GM19240 (cell line): ENCODE measurements around the gene OSGEP.

ENCODE experiments used
- DNase-seq: peaks from one replicate; pipeline ENCODE4 v3.0.0; 2011; ENCODE audit warnings: low spot score; ENCODE audit not compliant: insufficient read length

Gene OSGEP

GRCh38 chr14:20454516-20455354 is at the start of gene OSGEP, which contains the start of gene APEX1:
Gene OSGEP (minus strand): TSS chr14:20454812. CDS start chr14:20454683, 129 bp downstream.
Gene APEX1 (plus strand): TSS chr14:20455226. CDS start chr14:20455646, 420 bp downstream.
- peak; percentile 83 for DNase-seq

DNA sequence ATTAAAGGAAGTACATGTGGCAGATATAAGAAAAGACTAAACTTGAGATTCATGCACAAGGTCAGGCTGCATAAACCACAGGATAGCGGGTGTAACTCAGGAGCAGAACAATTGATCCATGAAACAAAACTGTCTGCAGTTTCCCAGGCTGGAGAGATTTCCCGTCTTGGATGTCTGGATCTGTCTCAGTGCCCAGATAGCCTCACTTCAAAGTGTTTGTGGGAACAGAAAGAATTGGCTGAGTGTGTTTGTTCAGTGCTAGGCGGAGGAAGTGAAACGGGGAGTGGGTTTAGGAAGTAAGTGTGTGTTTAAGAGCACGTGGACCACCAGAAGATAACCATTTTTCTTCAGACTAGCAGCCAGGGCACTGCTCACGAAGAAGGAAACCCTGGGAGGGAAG is 49.3 kb upstream of the OSGEP start:
- no peak for DNase-seq

GRCh38 chr14:20501346-20501745 is 46.7 kb upstream of the OSGEP start:
- no peak for DNase-seq

DNA sequence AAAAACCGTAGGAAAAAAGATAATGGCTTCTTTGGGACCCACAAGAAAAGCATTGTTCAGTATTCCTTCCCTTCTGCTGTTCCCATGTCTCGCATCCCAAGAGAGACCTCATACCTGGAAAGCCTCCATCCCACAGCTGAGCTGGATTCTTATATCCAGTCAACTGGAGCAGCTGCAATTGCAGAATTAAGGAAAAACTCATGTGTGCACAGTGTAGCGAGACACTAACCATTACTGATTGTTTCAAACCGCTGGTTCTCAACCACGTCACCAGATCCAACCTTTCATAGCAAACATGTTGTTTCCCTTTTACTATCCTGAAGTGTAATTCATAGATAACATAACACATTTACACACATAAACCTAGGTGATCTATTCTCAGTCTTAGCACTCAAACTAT is 45.3 kb upstream of the OSGEP start:
- DNase-seq = no peak

DNA sequence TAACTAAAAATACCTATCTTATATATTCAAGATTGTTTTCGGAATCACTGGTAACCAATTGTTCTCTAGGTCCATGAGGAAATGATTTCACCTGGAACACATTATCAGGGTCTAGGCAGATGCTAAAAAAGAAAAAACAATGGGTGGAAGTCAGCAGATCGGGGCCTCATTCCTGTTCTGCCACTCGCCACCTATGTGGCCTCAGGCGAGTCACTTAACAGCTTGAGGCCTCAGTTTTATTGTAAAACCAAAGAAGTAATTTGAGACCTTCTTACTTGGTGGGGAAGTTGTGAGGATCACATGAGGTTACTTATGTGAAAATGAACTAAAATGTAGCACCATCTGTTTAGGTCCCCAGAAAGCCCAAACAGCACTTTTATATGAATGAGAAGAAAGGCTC is 44.5 kb upstream of the OSGEP start:
- DNase-seq = no peak

DNA sequence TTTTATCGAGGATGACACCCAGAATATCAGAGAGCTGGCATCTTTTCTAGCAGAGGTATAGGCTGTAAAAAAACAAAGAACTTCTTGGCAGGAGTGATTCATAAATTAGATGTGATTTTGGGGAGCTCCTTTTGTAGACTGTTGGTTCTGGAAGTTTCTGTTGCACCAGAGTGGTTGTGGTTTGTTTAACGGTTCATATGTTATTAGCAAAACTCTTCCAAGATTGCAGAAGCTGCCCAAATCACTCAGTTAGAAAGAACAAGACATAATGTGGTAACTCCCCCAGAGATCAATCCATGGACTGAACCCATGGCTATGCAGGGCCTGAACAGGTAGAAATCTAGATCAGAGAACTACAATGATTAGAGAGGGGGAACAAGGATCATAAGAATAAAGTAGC is 44.0 kb upstream of the OSGEP start:
- DNase-seq = no peak

DNA sequence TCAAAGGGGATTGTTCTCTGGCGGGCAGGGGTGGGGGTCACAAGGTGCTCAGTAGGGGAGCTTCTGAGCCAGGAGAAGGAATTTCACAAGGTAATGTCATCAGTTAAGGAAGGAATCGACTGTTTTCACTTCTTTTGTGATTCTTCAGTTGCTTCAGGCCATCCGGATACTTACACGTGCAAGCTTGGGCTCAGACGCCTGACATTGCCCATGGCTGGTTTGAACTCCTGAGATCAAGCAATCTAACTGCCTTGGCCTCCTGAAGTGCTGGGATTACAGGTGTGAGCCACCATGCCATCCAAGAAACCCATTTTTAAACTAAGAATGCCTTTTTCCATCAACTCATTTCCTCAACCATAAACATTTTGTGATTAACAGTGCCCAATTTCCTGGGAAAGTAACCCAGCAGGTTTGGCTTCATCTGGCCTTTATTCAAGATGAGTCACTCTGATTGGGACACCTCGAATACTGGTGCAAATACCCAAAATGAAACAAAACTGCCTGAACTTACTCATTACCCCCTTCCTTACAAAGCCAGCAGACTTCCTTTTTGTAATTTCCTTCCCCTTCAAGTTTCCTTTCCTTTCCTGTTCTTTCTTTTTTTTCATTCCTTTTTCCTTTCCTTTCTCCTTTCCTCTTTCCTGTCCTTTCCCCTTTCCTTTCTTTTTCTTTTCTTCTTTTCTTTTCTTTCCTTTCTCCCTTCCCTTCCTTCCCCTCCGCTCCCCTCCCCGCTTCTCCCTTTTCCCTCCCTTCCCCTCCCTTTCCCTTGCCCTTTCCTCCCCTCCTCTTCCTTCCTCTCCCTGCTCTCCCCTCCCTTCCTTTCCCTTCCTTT is 40.5 kb upstream of the OSGEP start:
- DNase-seq = no peak

GRCh38 chr14:20493634-20494033 is 39.0 kb upstream of the OSGEP start:
- DNase-seq = no peak

GRCh38 chr14:20492486-20492885 is 37.9 kb upstream of the OSGEP start:
- no peak for DNase-seq

DNA sequence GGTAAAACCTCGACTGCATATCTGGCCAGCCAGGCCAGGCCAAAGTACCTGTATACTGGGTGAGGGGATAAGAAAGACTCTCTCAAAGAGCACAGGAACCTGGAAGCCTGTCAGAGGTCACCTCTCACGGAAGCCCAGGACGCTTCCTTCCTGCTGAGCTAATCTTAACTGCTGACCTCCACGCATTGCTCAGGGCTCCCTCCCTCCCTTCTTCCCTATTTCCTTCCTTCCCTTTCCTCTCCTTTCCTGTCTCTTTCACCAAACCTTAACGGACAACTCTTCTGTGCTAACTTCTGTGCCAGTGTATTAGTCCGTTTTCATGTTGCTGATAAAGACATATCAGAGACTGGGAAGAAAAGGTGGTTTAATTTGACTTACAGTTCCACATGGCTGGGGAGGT is 36.0 kb upstream of the OSGEP start:
- no peak for DNase-seq

GRCh38 chr14:20489093-20489994 is 34.7 kb upstream of the OSGEP start:
- DNase-seq = no peak

DNA sequence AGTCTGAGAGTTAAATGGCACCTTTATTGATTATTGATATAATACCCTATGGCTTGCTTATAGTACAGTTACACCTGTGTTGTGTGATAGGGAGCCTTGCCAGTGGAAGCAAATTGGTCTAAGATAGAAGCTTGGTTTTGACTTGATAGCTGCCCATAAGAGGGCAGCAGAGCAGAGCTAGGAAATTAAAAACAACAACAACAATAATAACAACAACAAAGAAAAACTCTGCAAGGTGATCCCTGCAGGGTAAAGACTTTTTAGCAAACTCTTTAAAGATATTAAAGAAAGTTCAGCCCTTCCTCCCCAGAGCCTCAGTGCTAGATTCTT is 32.7 kb upstream of the OSGEP start:
- DNase-seq = no peak

- DNase-seq = no peak
Measured at GRCh38 chr14:20486684-20487395, 32.2 kb upstream of the OSGEP start.

DNA sequence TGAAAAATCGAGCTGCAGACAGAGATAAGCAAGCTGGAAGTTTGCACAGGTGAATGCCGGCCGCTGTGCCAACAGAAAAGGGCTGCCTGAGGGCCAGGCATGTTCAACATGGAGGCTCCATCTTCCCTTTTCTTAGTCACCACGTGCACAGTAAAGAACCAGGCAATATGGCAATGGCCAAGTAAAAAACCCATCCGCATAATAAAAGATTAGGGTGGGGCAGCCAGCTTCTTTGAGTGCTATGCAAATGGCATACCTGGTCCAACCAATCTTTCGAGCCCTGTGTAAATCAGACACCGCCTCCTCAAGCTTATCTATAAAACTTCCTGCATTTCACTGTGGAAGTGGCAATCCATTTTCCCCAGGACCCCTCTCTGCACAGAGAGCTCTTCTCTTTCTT is 31.3 kb upstream of the OSGEP start:
- DNase-seq = no peak

GRCh38 chr14:20482382-20482781 is 27.8 kb upstream of the OSGEP start:
- DNase-seq = no peak

GRCh38 chr14:20478894-20479293 is 24.3 kb upstream of the OSGEP start:
- DNase-seq = no peak

- no peak for DNase-seq
Measured at GRCh38 chr14:20477211-20477876, 22.7 kb upstream of the OSGEP start.

DNA sequence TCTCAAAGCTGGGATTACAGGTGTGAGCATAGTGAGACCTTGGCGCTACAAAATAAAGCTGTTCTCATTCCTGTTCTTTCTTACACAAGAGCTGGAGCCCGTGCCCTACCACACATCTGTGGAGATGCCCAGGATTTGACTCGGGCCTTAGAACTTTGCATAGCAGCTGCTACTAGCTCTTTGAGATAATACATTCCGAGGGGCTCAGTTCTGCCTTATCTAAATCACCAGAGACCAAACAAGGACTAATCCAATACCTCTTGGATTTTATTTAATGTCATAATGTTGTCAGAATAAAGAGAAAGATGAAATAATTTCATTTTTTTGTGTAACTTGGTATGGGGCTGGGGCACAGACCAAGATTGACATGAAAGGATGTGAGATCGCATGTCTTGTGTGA is 22.2 kb upstream of the OSGEP start:
- no peak for DNase-seq

DNA sequence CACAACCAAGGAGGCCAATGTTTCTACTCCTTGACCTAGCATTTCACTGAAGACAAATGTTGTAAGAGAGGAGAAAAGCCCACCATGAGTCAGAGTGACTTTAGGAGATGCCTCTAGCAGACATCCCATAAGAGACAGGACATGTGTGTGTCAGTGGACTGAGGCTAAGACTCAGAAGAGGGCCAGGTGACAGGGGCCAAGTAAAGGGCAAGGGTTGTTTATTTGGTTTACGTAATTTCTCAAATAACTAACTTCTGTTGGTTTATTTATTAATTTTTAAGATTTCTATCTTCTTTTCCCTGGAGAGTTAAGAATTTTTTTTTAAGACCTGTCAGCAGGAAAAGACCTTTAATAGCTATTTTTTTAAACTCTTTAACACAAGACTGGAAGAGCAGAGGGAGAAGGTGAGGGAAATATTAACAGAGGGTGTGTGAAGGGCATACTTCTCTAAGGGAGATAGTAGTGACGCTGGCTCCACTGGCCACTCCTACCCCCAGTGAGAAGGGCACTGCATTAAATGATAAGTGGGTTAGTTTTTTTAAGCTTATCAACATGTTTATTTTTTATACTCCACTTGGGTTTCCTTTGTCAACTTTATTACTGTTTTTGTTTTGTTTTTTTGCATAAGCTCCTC is 18.0 kb upstream of the OSGEP start:
- no peak for DNase-seq

GRCh38 chr14:20470603-20470901 is 15.9 kb upstream of the OSGEP start:
- DNase-seq = no peak
